ENCODE data around the gene IL1RAPL1. TPM values are rescaled to one million over a fixed set of nuclear protein-coding genes. Genes with fewer than 3 reads are reported as not detected.
A peak's percentile ranks its signal among the peaks of the same experiment; 100 is the strongest.

The IL1RAPL1 gene
- total and polyA plus RNA-seq, 2 donors (not counting 1 experiment from before 2014, with no cell fraction given) = 0.25 to 2.8 TPM

GRCh38 chrX:29671421-29671820 is 1084.2 kb downstream of the IL1RAPL1 start:
- Histone ChIP-seq H3K27ac (ENCODE audit: insufficient read depth, low read length) (no peak overlapping the region), H3K4me3 (replicated peaks in 1 of 4; ENCODE audit: control extremely low read depth in 1 of 4, insufficient read depth in 1 of 4, low read depth in 3 of 4, low read length in 4 of 4) (no peak overlapping the region), H4K20me1 (ENCODE audit: control insufficient read depth, extremely low read depth, insufficient read depth, low read length) (no peaks in the 10 kb centered on the region)

DNA sequence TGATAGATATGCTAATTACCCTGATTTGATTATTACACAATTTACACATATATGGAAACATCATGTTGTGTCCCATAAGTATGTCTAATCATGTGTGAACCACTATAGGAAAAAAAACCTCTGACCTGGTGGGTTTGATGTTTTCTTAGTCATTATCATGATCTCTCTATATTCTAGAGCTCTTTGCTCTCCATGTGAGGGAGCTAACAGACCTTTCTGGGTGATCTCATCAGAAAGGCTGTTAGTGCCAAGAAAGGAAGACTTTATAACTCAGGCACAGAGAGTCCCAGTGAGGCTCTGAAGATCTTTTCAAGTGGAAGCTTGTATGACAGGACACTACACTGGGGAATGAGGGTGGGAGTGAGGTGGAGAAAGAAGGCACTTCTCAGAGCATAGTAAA is 1100.4 kb downstream of the IL1RAPL1 start:
- TF ChIP-seq CTCF (conservative IDR thresholded peaks at IDR 0.05 in 1 of 2, IDR thresholded peaks at IDR 0.05 in 1 of 2; ENCODE audit: low read depth in 1 of 2, low read length in 2 of 2) (peak in 1 of 2 donors; percentile 17), EZH2 (IDR thresholded peaks at IDR 0.05; ENCODE audit: low read length, missing control alignments) (no peak)
- no peak overlapping the region for H2AFZ ChIP-seq (ENCODE audit: low read length)
- H3K9me3 ChIP-seq (ENCODE audit: control insufficient read depth, insufficient read depth, low read depth, low read length) = no peaks in the 10 kb centered on the region
- H3K79me2 ChIP-seq (ENCODE audit: control insufficient read depth, insufficient read depth, low read length) = no peaks in the 10 kb centered on the region
- H3K27me3 ChIP-seq (ENCODE audit: control insufficient read depth, insufficient read depth, low read length) = no peaks in the 10 kb centered on the region
- H3K9ac ChIP-seq (ENCODE audit: insufficient read depth, low read length) = no peak overlapping the region
- no peak overlapping the region for H3K27ac ChIP-seq (ENCODE audit: insufficient read depth, low read length)
- no peak overlapping the region for H3K4me3 ChIP-seq (replicated peaks in 1 of 4; ENCODE audit: control extremely low read depth in 1 of 4, insufficient read depth in 1 of 4, low read depth in 3 of 4, low read length in 4 of 4)
- no peaks in the 10 kb centered on the region for H3K4me1 ChIP-seq (ENCODE audit: control insufficient read depth, extremely low read depth, insufficient read depth, low read length)
- no peaks in the 10 kb centered on the region for H3K36me3 ChIP-seq (ENCODE audit: control insufficient read depth, insufficient read depth, low read length)
- H4K20me1 ChIP-seq (ENCODE audit: control insufficient read depth, extremely low read depth, insufficient read depth, low read length) = no peaks in the 10 kb centered on the region
- peak; percentile 69 to 71 for DNase-seq (ENCODE audit: low read depth in 2 of 2)
- H3K4me2 ChIP-seq (ENCODE audit: extremely low read depth, insufficient read depth, low read length) = no peak overlapping the region

More at GRCh38 chrX:29671421-29671820, 1084.2 kb downstream of the IL1RAPL1 start:
- Histone ChIP-seq H3K79me2 (ENCODE audit: control insufficient read depth, insufficient read depth, low read length) (no peaks in the 10 kb centered on the region), H3K9ac (ENCODE audit: insufficient read depth, low read length) (no peak overlapping the region), H3K4me2 (ENCODE audit: extremely low read depth, insufficient read depth, low read length) (no peak overlapping the region), H3K27me3 (ENCODE audit: control insufficient read depth, insufficient read depth, low read length) (no peaks in the 10 kb centered on the region), H3K4me1 (ENCODE audit: control insufficient read depth, extremely low read depth, insufficient read depth, low read length) (no peaks in the 10 kb centered on the region), H3K9me3 (ENCODE audit: control insufficient read depth, insufficient read depth, low read depth, low read length) (no peaks in the 10 kb centered on the region), H2AFZ (ENCODE audit: low read length) (no peak overlapping the region), H3K36me3 (ENCODE audit: control insufficient read depth, insufficient read depth, low read length) (no peaks in the 10 kb centered on the region)
- peak; percentile 35 to 60 for DNase-seq (ENCODE audit: low read depth in 2 of 2)
- no peak for TF ChIP-seq EZH2 (IDR thresholded peaks at IDR 0.05; ENCODE audit: low read length, missing control alignments)

GRCh38 chrX:29690061-29690460 is 1102.8 kb downstream of the IL1RAPL1 start:
- Histone ChIP-seq H3K79me2 (ENCODE audit: control insufficient read depth, insufficient read depth, low read length) (no peaks in the 10 kb centered on the region), H3K9ac (ENCODE audit: insufficient read depth, low read length) (no peak overlapping the region), H3K9me3 (ENCODE audit: control insufficient read depth, insufficient read depth, low read depth, low read length) (no peaks in the 10 kb centered on the region), H2AFZ (ENCODE audit: low read length) (no peak overlapping the region), H3K27me3 (ENCODE audit: control insufficient read depth, insufficient read depth, low read length) (no peaks in the 10 kb centered on the region), H3K4me3 (replicated peaks in 1 of 4; ENCODE audit: control extremely low read depth in 1 of 4, insufficient read depth in 1 of 4, low read depth in 3 of 4, low read length in 4 of 4) (no peak overlapping the region), H3K27ac (ENCODE audit: insufficient read depth, low read length) (no peak overlapping the region), H4K20me1 (ENCODE audit: control insufficient read depth, extremely low read depth, insufficient read depth, low read length) (no peaks in the 10 kb centered on the region), H3K36me3 (ENCODE audit: control insufficient read depth, insufficient read depth, low read length) (no peaks in the 10 kb centered on the region), H3K4me1 (ENCODE audit: control insufficient read depth, extremely low read depth, insufficient read depth, low read length) (no peaks in the 10 kb centered on the region), H3K4me2 (ENCODE audit: extremely low read depth, insufficient read depth, low read length) (no peak overlapping the region)
- peak; percentile 50 to 81 for DNase-seq (ENCODE audit: low read depth in 2 of 2)
- TF ChIP-seq CTCF (conservative IDR thresholded peaks at IDR 0.05 in 1 of 2, IDR thresholded peaks at IDR 0.05 in 1 of 2; ENCODE audit: low read depth in 1 of 2, low read length in 2 of 2) = no peak
- no peak for TF ChIP-seq EZH2 (IDR thresholded peaks at IDR 0.05; ENCODE audit: low read length, missing control alignments)

Measured in fibroblast of lung (primary cell).